ENCODE results near the gene RALGPS1.

The RALGPS1 gene

DNA sequence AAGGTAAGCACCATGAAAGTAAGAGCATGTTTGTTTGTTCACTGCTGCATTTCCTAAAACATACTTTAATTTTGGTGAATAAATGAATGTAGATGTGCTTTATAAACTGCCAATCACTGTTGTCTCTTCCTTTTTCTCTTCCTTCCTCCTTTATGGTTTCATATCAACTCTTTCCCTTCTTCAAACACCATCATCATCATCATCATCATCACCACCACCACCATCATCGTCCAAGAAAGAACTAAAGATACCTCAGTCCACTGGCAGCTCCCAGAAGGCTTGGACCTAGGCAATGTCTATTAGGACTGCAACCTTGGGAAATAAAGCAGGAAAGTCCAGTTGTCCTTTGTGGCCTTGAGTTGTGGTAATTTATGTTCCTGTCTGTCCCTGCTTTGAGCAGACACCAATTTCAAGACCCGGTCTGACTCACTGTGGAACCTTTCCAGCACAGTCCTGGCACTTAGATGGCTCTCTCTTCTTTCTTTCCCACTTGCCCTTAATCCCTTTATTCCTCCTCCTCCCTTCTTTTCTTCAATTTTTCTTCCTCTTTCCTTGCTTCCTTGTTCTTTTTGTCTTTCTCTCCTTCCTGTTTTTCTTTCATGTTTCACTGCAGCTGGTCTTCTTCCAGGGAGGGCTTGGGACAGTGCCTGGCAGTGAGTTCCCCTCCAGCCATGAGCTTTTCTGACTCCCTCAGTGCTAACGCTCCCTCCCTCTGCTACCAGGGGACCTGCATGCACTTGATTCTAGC, 108.5 kb downstream of the RALGPS1 start:
- no peak for DNase-seq (ENCODE audit: low read depth)

GRCh38 chr9:127025042-127025441, 110.5 kb downstream of the RALGPS1 start:
- no peak for DNase-seq (ENCODE audit: low read depth)

- DNase-seq (ENCODE audit: low read depth) = no peak
Observed at GRCh38 chr9:127027694-127028093, 113.1 kb downstream of the RALGPS1 start.

GRCh38 chr9:127029548-127029947, 115.0 kb downstream of the RALGPS1 start:
- DNase-seq (ENCODE audit: low read depth) = no peak

DNA sequence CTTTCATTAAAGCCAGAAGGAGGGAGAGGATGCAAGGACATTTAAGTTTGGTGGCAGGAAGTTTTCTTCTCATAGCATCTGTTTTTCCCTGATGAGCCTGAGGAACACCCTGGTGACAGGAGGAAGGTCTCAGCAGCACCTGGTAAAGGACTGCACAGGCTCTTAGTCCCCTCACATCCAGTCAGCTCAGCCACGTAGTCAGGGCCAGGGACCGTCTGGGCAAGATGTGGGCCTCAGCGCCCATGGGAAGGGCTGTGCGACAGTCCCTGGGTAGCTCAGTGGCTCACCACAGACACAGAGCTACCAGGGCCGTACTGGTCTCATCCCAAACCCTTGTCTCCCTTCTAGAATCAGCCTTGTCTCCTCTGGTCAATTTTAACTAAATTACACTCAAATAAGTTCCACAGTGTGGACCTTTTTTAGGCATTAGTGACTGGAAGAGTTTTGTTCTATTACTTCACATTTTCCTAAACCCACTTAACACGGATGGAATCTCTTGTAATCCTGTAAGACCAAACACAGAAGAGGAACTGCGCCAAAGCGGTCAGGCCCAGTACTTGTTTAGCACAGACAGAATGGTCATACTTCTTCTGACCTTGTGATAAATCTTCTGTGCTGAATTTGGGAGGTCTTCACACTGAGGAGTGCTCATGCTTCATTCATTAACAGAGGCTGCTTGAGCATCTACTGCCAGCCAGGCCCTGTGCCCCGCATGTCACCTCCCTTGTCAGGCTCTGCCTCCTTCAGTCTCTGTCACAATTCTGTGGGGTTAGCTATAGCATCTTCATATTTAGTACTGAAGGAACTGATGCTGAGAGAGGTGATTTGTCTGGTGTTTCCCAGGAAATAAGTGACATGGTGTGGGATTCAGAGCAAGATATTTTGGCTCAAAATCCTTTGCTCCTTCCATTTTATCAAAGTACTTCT, 116.5 kb downstream of the RALGPS1 start:
- DNase-seq (ENCODE audit: low read depth) = no peak

DNA sequence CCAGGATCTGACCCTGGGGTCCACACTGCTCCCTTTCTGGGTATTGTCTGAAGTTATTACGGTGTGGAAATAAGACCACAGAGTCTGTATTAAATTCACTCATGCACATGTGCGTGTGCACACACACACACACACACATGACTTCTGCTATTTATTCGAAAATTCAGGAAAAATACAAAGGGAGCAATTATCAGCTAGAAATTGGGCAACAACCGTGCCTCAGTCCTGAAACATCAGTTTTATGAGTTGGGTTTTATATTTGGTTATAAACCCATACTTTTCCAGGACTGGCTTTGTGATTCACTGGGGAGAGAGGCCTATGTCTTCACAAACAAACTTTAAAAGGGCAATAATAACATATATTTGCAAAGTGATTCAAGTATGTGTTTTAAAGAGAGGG, 117.7 kb downstream of the RALGPS1 start:
- DNase-seq (ENCODE audit: low read depth) = no peak

- DNase-seq (ENCODE audit: low read depth) = no peak
Observed at GRCh38 chr9:127033061-127033460, 118.5 kb downstream of the RALGPS1 start.

DNA sequence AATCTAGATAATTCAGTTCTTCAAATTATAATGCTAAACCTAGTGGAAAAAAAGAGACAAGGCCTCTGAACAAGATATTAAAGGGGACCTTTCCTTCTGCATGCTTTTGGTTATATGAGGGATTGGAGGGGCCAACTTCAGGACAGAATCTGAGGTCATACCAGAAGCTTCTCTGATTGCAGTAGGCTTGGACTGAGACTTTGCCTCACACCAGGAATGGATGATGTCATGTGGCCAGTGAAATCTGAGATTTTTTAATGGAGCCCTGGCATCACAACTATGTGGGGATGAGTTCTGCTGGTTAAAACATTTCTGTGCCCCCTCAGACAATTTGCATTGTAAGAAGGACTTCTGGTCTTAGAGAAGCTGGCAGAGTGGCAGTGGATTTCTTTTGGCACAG, 119.2 kb downstream of the RALGPS1 start:
- no peak for DNase-seq (ENCODE audit: low read depth)

DNA sequence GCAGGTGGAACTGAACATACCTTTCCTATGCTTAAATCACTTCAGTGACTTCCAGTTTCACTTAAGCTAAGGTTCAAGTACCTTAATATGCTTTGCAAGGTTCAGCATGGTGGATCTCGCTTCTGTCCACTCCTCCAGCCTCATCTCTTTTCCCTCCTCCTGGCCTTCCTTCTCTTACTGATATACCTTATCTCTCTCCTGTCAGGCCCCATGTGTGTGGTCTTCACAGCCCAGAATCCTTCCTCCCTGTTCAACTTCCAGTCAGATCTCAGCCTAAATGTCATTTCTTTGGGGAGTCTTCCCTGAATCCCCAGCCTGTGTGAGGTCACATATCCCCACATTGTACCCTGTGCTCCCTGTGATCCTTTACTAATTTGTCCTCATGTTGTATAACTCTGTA, 120.1 kb downstream of the RALGPS1 start:
- no peak for DNase-seq (ENCODE audit: low read depth)

GRCh38 chr9:127035423-127035822, 120.8 kb downstream of the RALGPS1 start:
- no peak for DNase-seq (ENCODE audit: low read depth)

DNA sequence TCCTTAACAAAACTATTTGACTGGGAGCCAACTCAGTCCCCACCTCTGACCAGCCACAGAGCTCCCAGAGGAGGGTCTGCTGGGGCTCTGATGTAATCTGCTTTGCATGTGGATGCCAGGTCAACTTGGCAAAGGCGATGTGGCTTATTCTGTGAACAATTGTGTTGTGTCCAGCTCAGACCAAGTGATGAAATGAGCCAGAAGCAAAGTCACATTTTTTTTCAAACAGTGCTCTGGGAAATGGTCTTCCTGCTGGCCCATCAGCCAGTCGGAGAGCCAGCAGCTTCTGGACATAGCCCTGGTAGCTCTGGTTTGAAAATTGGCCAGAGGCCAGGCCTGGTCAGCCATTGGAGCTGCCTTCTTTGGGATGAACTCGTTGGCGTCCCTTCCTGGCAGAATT, 121.4 kb downstream of the RALGPS1 start:
- no peak for DNase-seq (ENCODE audit: low read depth)

DNA sequence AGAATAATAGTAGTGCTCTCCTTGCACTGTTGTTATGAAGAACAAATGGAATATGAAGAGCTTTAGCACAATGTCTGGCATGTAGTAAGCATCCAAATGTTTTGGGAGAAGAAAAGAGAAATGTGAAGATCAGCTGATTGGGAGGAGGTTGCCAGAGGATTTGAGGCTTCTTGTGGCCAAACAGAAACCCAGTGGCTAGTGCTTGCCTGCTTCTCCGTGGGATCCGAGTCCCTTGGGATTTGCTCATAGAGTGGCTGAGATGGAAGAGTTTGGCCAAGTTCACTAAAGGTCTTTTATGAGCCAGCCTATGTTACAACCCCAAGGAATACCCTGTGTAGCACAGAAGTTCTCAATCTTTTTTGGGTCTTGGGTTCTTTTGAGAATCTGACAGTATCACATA, 121.9 kb downstream of the RALGPS1 start:
- DNase-seq (ENCODE audit: low read depth) = no peak

DNA sequence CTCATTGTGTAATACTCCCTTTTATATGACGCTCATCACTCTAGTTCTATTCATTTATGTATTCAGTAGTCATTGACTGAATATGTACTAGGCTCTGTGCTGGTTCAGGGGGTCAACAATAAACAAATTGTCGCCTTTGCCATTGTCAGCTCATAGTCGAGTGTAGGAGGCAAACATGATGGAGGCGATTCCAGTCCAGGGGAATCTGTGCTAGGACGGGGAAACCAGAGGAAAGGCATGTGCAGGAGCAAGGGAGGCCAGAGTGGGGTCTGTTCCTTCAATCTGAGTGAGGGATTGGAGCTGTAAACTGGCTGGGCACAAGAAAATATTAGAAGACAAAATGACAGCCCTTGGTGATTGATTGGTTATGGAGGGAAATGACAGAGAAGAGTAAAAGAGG, 123.9 kb downstream of the RALGPS1 start:
- no peak for DNase-seq (ENCODE audit: low read depth)

- no peak for DNase-seq (ENCODE audit: low read depth)
Observed at GRCh38 chr9:127039492-127039891, 124.9 kb downstream of the RALGPS1 start.

DNA sequence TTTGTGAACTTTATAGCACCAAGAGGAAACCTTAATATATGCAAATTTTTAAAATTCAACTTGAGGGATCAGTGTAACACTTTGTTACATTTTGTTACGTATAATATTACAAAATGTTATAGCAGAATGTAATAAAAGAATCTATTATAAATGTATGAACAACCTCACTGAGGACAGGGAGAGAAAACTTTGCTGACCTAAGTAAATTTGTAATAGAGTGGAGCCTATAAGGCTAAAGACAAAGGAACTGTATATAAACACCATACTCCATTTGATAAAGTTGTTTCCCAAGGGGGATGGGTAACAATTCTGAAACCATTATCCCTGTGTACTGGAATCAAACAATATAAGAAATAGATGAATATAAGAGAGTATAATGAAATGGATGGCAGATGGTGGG, 130.6 kb downstream of the RALGPS1 start:
- no peak for DNase-seq (ENCODE audit: low read depth)

DNA sequence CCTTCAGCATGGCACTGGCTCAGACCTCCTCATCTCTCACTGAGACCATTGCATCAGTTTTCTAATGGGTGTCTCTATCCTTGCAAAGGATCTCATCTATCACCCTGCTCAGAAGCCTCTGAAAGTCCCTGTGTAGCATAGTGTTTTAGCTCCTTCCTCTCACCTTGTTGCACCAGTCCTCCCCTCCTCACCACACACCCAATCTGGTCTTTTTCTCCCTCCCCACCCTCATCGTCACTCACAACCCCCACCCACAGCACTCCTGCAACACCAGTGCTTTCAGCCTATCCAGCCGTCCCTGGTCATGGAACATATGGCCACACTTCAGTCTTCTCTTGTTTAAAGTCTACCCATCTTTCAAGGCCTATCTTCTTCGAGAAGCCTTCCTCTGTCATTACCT, 133.4 kb downstream of the RALGPS1 start:
- no peak for DNase-seq (ENCODE audit: low read depth)

DNA sequence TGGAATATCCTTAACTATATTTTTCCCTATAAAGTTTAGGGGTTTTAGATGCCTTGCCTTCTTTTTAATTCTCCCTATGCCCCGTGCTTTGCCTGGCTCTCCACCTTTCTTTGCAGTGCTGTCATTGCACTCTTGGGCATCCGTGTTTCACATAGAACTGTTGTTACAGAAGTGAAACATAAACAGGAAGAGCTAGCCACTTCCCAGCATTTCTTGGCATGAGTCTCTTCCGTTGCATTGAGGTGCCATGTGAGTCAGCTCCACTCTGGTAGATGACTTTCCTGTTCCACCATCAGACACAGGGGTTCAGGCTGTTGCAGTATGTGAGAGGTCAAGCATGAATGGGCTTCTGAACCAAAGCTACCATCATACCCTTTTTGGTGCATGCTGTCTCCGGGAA, 134.5 kb downstream of the RALGPS1 start:
- peak; percentile 59 for DNase-seq (ENCODE audit: low read depth)

GRCh38 chr9:127049581-127049980, 135.0 kb downstream of the RALGPS1 start:
- DNase-seq (ENCODE audit: low read depth) = no peak

- DNase-seq (ENCODE audit: low read depth) = no peak
Observed at GRCh38 chr9:127050152-127050551, 135.6 kb downstream of the RALGPS1 start.

GRCh38 chr9:127050591-127051001, 136.0 kb downstream of the RALGPS1 start:
- DNase-seq (ENCODE audit: low read depth) = no peak

GRCh38 chr9:127051881-127052595, 137.5 kb downstream of the RALGPS1 start:
- no peak for DNase-seq (ENCODE audit: low read depth)

DNA sequence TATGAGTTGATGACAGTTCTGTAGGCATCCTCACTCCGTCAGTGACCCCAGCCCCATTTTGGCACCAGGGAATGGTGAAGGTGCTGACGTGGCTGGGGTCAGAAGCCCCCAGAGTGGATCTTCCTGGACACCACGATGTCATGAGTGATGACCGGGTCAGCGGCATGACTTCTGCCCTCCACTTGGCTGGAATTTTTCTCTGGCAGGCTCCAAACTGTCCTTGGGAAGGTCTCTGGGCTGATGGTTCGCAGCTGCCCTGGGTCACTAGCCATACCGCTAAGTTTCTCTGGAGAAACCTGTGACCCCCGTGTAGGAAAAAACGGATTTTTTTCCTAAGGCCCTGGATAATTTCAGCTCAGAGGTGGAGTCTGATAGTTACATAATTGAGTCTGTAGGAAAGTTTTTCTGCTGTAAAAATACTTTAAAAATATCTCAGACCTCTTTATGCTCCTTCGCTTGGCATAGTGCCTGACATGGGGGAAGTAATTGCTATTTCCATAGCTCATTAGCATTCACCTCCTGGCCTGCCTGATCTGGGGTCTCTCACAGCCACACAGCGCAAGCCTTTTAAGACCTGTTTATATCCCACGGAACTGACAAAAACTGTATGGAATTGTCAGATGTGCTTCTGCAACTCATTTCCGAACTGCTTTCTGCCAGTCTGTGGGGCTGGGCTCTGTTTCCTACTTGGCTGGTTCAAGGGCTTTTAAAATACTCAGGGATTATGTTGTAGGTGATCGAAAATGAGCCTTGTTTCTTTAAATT, 138.7 kb downstream of the RALGPS1 start:
- no peak for DNase-seq (ENCODE audit: low read depth)

All from non-pigmented ciliary epithelial cell (primary cell).